ENCODE data around the gene SCAMP4.

Gene SCAMP4

DNA sequence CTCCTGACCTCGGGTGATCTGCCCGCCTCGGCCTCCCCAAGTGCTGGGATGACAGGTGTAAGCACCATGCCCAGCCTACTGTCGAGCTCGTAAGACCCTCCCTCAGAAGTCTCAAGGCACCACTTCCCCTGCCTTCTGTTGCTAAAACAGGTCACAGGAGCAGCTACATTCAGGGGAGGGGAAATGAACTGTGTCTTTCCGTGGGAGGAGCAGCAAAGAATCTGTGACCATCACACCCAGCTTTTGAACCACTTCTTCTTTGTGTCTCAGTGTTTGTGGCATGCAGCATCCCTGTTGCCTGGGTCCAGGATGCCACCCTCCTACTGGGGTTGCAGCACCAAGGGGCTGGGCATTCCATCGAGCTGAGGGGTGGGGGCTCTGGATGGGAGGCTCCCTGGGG lies 28.0 kb downstream of the SCAMP4 start:
- TF ChIP-seq GATA2 (IDR thresholded peaks at IDR 0.05; ENCODE audit: low read depth, low read length) (no peak), GATA3 (IDR thresholded peaks at IDR 0.05; ENCODE audit: low read depth, low read length) (no peak)

DNA sequence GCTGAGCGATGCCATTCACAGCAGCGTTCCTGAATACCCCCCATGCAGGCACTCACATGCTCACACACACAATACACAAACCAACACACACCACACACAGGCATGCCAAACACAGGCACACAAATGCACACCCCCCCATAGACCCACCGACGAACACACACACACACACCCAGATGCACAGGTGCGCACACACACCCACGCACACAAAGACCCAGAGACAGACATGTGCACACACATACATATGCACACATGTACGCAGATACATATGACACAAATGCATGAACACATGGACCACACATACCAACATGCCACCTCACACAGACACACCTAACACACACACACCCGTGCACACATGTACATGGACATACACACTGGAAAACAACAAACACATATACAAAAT lies 28.7 kb downstream of the SCAMP4 start:
- TF ChIP-seq GATA3 (IDR thresholded peaks at IDR 0.05; ENCODE audit: low read depth, low read length), result no peak
- TF ChIP-seq GATA2 (IDR thresholded peaks at IDR 0.05; ENCODE audit: low read depth, low read length), result no peak

DNA sequence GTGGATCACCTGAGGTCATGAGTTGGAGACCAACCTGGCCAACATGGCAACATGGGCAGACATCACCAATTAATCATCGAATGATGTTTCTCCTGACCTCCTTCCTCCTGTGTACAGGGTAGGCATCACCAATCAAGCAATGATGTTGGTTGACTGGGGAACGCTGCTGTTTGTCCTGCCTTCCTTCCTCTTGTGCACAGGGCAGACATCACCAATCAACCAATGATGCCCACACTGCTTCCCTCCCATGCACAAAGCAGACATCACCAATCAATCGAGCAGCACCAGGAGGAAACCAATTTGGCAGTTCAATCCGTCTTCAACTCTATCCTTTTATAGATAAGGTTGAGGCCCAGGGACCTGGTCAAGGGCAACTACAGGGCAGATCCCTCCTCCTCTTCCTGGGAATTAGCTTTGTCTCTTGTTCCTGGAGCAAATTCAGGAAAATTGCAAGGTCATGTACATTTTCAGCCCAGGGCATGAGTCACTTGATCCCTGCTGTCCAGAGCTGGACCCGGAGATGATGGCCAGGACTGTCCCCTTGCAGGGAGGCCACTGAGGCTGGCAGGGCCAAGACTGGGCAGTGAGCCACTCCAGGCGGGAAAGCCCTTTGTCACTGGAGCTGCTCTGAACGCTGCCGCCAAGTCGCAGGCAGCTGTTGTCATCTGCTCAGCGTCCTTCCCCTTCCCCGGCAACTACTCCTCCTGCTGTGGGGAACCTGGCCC lies 30.4 kb downstream of the SCAMP4 start:
- TF ChIP-seq GATA3 (IDR thresholded peaks at IDR 0.05; ENCODE audit: low read depth, low read length) (no peak), GATA2 (IDR thresholded peaks at IDR 0.05; ENCODE audit: low read depth, low read length) (no peak)

DNA sequence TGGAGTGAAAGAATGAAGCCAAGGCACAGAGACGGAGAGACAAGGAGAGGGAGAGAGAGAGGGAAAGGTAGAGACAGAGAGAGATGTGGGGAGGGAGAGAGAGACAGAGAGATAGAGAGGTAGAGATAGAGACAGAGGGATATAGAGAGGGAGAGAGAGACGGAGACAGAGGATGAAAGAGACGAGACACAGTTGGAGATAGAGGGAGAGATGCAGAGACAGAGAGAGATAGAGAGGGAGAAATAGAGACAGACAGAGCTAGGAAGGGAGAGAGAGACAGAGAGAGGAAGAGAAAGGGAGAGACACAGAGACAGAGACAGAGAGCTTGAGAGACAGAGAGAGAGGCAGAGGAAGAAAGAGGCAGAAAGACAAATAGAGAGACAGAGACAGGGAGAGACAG lies 31.2 kb downstream of the SCAMP4 start:
- TF ChIP-seq GATA2 (IDR thresholded peaks at IDR 0.05; ENCODE audit: low read depth, low read length) (no peak), GATA3 (IDR thresholded peaks at IDR 0.05; ENCODE audit: low read depth, low read length) (no peak)

DNA sequence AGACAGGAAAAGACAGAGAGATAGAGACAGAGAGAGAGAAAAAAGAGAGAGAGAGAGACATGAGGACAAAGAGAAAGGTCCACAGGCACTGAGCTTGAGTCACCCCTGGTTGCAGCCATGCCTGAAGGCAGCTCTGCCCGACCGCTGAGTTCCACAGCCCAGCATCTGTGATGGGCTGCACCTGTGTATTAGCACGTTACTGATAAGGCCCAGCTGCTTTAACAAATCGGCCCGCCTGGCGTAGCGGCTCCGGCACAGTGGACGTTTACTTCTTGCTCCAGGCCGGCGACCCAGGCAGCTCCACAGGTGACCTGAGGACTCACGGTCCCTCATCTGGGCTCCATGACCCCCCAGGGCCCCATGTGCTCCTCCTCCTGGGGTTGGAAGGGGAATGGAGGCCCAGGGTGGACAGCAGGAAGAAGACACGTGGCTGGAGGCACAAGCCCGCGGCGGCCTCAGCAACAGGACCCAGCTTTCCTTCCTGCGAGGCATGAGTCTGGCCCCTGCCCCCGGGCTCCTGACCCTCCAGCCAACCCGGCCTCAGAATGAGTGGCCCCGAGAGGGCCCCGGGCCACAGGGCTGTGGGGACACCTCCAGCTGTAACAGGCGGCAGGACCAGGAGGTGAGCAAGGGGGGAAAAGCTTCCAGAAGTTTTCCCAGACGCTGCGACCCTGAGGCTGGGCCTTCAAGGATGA lies 31.9 kb downstream of the SCAMP4 start:
- no peak for TF ChIP-seq GATA2 (IDR thresholded peaks at IDR 0.05; ENCODE audit: low read depth, low read length)
- no peak for TF ChIP-seq GATA3 (IDR thresholded peaks at IDR 0.05; ENCODE audit: low read depth, low read length)

DNA sequence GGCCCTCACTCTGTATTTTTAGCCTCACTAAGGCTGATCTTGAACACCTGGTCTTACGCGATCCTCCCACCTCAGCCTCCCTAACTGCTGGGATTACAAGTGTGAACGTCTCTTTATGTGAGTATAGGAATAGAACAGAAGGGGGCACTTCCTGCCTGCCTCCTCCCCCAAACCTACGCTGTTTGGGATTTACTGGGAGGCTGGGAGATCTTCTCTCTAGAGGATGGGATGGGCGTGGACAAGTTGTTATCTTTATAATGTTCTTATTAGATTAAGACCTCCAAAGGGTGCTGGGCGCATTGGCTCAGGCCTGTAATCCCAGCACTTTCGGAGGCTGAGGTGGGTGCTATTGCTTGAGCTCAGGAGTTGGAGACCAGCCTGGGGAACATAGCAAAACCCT lies 32.9 kb downstream of the SCAMP4 start:
- TF ChIP-seq GATA2 (IDR thresholded peaks at IDR 0.05; ENCODE audit: low read depth, low read length), result no peak
- no peak for TF ChIP-seq GATA3 (IDR thresholded peaks at IDR 0.05; ENCODE audit: low read depth, low read length)

DNA sequence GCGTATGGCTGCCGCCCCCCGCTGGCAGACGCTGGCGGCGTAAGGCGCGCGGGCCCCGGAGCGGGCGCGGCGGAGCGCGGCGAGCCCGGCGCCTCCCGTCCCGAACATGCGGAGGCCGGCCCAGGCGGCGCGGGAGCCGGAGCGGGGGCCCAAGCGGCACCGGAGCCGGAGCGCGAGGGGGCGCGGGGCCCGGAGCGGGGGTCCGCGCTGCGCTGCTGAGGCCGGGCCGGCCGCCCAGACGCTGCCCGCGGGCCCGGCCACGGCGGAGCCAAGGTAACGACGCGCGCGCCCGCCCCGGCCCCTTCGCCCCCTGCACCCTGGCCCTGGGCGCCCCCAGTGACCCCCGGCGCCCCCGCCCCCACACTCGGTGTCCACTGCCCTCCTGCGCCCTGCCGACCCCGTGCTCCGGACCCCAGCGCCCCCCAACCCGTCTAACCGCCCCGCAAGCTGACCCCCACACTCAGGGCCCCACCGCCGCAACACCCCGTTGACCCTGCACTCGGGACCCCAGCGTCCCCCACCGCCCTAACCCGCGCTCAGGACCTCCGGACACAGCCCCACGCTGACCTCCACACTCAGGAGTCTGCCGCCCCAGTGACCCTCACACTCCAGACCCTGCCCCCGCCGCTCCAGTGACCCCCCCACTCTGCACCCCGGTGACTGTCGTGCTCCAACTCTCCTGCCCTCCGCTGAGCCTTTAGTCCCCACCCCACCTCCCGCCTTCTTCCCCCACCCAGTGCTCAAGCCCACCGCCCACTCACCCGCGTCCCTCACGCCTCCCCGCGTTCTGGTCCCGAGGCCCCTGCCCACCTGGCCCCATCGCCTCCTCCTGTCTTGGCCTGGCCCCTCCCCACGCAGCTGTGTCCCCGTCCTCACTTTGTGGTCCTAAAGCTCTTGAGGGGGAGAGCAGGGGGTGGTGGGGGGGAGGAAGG lies 36.2 kb downstream of the SCAMP4 start, which contains the start of gene CSNK1G2:
TSS of gene CSNK1G2 (plus strand) at position 27 of the 932 bp plus-strand sequence. CDS start 28,601 bp downstream, outside the sequence.
- no peak for TF ChIP-seq GATA3 (IDR thresholded peaks at IDR 0.05; ENCODE audit: low read depth, low read length)

DNA sequence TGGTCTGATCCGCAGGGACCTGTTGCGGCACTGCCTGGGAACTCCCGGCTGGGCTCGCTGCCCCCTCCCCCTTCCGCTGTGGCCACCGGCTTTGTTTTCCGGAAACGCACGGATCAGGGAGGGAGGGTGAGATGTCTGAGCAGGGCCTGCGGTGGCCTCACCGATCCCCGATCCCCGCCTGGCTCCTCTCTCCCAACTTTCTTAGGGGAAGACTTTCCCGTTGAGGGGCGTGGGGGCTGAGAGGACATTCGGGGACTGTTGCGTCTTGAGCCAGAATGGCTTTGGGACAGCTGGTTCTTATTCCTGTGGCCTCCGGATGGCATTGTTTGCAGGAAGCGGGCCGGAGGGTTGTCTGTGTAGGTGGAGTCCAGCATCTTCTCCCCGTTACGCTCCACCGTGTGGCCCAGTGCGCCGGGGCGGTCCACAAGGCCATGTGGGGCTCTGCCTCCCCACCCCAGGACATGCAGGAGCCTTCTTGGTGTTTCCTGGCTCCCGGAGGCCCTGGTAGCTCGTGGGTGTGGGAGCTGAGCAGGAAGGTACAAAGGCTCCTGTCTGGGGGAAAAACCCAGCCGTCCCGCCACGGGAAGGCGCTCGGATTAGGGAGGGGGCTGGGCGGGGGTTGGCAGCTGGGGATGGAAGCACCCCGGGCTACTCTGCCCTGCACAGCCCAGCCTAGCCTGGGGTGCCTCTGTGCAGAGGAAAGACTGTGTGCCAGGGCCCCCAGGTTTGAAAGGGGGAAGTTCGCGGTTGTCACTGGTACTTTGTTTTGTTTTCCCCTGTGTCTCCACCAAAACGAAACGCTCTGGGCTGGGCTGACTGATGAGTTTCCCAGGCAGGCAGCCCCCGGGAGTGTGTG lies 37.1 kb downstream of the SCAMP4 start:
- TF ChIP-seq GATA3 (IDR thresholded peaks at IDR 0.05; ENCODE audit: low read depth, low read length) (no peak), GATA2 (IDR thresholded peaks at IDR 0.05; ENCODE audit: low read depth, low read length) (no peak)

DNA sequence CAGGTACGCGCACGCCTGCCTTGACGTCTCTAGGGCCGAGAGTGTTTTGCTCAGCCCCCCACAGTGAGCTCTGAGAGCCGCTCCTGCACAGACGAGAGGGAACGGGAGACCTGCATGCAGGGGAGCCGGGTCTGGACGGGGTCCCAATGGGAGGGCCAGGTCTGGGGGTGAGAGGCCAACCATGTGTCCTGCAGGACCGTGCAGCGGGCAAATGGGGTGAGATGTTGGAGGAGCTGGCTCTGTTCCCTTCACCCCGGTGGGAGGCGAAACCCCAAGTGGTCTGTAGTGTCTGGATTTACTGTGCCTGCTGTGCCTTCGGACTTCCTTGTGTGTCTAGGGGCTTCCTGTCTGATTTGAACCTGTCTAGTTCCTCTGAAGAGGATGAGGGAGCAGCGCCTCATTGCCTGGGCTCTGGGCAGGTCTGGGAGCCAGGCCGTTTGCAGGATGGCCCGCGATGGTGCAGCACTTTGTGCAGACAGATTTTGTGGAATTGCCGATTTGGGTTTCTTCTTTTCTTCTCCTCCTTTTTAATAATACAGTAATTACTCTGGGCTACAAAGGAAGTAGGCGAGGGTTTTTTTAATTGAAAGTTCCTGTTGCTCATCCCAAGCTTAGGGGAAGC lies 37.8 kb downstream of the SCAMP4 start:
- TF ChIP-seq GATA3 (IDR thresholded peaks at IDR 0.05; ENCODE audit: low read depth, low read length), result no peak
- TF ChIP-seq GATA2 (IDR thresholded peaks at IDR 0.05; ENCODE audit: low read depth, low read length), result no peak

DNA sequence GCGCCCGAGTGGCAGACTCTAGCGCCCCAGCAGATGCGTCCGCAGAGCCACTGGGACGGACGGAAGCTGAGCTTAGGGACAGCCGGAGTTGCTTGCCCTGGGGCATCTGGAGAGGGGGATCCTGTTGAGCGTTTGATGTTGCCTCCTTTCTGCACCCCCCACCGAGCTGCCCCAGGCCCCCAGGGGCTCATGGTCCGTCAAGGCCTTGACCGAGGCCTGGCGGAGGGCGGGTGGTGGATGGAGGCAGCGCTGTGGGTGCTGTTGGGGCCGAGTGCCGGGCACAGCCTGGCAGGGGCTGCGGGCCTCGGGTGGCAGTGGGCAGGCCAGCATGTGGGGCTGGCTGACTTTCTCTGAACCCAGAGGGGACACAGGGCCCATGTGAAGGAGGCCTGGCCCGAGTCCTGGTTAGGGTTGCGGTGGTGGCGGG lies 38.5 kb downstream of the SCAMP4 start:
- no peak for TF ChIP-seq GATA2 (IDR thresholded peaks at IDR 0.05; ENCODE audit: low read depth, low read length)

DNA sequence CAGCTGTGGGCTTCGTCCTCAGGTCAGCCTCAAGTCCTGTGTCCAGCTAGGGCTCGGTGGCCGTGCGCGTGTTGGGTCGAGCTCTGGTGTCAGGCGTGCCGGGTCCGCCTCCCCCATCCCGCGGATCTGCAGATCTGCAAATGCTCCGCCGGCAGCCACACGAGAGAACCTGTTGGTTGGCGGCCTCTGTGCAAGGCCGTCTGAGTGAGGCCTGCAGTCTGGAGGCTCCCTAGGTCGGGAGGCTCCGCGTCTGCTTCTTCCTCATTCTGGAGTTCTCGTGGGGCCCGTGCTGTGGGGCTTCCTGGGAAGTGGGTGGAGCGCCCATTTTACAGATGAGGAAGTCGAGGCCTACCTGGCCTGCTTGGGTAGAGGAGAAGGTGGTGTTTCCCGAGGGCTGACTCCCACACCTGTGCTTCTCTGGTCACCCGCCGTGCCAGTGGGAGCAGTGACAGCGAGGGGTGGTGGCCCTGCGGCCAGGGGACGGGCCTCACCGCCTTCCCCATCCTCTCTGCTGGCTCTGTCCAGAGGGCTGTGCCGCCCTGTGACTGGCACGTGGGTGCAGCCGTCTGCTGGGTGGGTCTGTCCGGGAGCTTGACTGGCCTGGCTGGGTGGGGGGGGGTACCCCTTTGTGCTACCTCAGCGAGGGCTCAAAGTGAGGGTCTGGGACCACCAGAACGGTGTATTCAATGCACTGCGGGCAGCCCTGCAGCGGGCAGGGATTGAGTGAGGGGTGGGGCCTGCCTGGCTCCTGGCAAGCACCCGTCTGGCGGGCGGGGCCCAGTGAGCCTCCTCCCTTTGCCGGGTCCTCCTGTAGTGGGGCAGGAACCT lies 39.1 kb downstream of the SCAMP4 start:
- no peak for TF ChIP-seq GATA3 (IDR thresholded peaks at IDR 0.05; ENCODE audit: low read depth, low read length)
- no peak for TF ChIP-seq GATA2 (IDR thresholded peaks at IDR 0.05; ENCODE audit: low read depth, low read length)

DNA sequence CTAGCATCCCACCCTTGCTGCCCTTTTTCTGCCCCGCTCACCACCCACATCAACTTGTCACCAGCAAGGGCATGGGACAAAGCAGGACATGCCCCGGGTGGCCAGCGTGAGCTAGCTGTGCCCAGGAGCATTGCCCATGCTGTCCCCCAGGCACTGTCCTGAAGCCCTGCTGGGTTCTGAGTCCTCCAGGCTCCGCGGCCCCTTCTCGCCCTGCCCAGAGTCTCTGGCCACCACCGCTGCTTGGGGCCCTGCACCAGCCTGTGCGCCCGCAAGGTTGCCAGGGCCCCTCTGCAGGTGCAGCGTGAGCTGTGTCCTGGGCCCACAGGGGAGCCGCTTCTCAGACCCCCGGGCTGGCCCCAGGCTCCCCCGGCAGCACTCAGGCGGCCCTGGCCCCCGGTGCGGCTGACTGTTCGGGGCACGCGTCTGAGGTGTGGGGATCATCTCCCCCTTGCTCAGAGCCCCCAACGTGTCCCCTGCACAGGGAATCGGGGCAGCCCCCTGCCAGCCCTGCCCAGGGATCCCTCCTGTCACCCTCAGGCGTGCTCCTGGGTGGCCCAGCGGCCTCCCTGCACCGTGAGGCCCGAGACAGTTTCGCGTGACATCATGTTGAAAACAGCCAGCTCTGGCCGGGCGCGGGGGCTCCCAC lies 39.8 kb downstream of the SCAMP4 start:
- TF ChIP-seq GATA3 (IDR thresholded peaks at IDR 0.05; ENCODE audit: low read depth, low read length) (no peak), GATA2 (IDR thresholded peaks at IDR 0.05; ENCODE audit: low read depth, low read length) (no peak)

Measured in SH-SY5Y (cell line).